Sigmoid colon (tissue), 7 donors: ENCODE results near the gene THSD7B. TPM values are rescaled to one million over a fixed set of nuclear protein-coding genes. Genes with fewer than 3 reads are reported as not detected.

ENCODE experiments used
- DNase-seq: peaks from one replicate; pipeline ENCODE4 v3.0.0-alpha.2; 2019
- H3K27ac ChIP-seq, 4 donors: fragments of 200-600 bp; sonication (generic); one replicate each; pipeline ENCODE4 v1.5.1; 2016 to 2019; ENCODE audit warnings: mild to moderate bottlenecking in 1 of 4
- H3K27me3 ChIP-seq, 3 donors: fragments of 200-600 bp; sonication (generic); one replicate each; pipeline ENCODE4 v1.5.1; 2019; ENCODE audit warnings: mild to moderate bottlenecking in 1 of 3
- H3K36me3 ChIP-seq, 4 donors: fragments of 200-600 bp; sonication (generic); one replicate each; pipeline ENCODE4 v1.5.1; 2016 to 2019
- H3K4me1 ChIP-seq, 4 donors: fragments of 200-600 bp; sonication (generic); one replicate each; pipeline ENCODE4 v1.5.1; 2017 to 2019
- H3K4me3 ChIP-seq, 4 donors: fragments of 200-600 bp; sonication (generic); one replicate each; pipeline ENCODE4 v1.5.1; 2017 to 2019; ENCODE audit warnings: mild to moderate bottlenecking in 2 of 4, moderate library complexity in 1 of 4
- H3K9me3 ChIP-seq, 4 donors: fragments of 200-600 bp in 3 of 4; sonication (generic) in 3 of 4; one replicate each; pipeline versions ENCODE4 v1.5.1 to v1.6.1; 2013 to 2019
- EP300 ChIP-seq, 4 donors: sonication (generic); formaldehyde crosslinking; IDR thresholded peaks; one replicate each; pipeline ENCODE4 v1.6.1; 2017; ENCODE audit warnings: antibody characterized with exemption in 4 of 4
- POLR2A ChIP-seq, 2 donors: fragments of 450-650 bp; IDR thresholded peaks; one replicate each; pipeline ENCODE4 v1.6.1; 2016; ENCODE audit warnings: antibody characterized with exemption in 2 of 2, mild to moderate bottlenecking in 2 of 2, moderate library complexity in 2 of 2
- POLR2AphosphoS5 ChIP-seq, 4 donors: sonication (generic); formaldehyde crosslinking; IDR thresholded peaks; one replicate each; pipeline ENCODE4 v1.6.1; 2017; ENCODE audit warnings: antibody characterized with exemption in 4 of 4
- WGBS, 2 donors: extraction: QIAGEN DNeasy Blood & Tissue Kit; methylation state at CpG; one replicate each; pipeline ENCODE4 v1.1.7; 2013; 5-methylcytosine and 5-hydroxymethylcytosine counted together
- intact Hi-C: fragments of 100-400 bp; cut with DNase I; formaldehyde crosslinking; loops from one replicate; pipeline ENCODE4 v1.15.1; 2023
- polyA plus RNA-seq, 3 donors: library from polyadenylated mRNA; stranded (reverse); fragments of 200-250 nt; gene quantifications; one replicate each; pipeline ENCODE4 v1.2.3, GENCODE V29; 2013
- total RNA-seq, 4 donors: library from RNA; depleted of rRNA; stranded (reverse); fragments of >200 nt; gene quantifications; one replicate each; pipeline ENCODE4 v1.1.0, GENCODE V29; 2016
- TF ChIP-seq, protein P1 (sequence below), 4 experiments: fragments of 450-650 bp in 3 of 4; fragments of 200-600 bp in 1 of 4; IDR thresholded peaks; one replicate each; pipeline ENCODE4 v1.5.1; 2016 to 2019; ENCODE audit warnings: antibody characterized with exemption in 4 of 4, mild to moderate bottlenecking in 3 of 4, moderate library complexity in 2 of 4
- donor health status: healthy with polysubstance abuse.
- donor health status: Bipolar disorder and iron deficiency.
- donor health status: healthy.

THSD7B gene
- total and polyA plus RNA-seq, 7 donors = 0.16 to 0.83 (median 0.27) TPM; not detected in 2

- H3K4me3 ChIP-seq = no peak overlapping the region
- no peaks in the 10 kb centered on the region for H3K36me3 ChIP-seq
- TF ChIP-seq POLR2AphosphoS5 (IDR thresholded peaks at IDR 0.05) (no peak), POLR2A (IDR thresholded peaks at IDR 0.05) (no peak), EP300 (IDR thresholded peaks at IDR 0.05) (no peak)
- TF ChIP-seq, protein P1, sequence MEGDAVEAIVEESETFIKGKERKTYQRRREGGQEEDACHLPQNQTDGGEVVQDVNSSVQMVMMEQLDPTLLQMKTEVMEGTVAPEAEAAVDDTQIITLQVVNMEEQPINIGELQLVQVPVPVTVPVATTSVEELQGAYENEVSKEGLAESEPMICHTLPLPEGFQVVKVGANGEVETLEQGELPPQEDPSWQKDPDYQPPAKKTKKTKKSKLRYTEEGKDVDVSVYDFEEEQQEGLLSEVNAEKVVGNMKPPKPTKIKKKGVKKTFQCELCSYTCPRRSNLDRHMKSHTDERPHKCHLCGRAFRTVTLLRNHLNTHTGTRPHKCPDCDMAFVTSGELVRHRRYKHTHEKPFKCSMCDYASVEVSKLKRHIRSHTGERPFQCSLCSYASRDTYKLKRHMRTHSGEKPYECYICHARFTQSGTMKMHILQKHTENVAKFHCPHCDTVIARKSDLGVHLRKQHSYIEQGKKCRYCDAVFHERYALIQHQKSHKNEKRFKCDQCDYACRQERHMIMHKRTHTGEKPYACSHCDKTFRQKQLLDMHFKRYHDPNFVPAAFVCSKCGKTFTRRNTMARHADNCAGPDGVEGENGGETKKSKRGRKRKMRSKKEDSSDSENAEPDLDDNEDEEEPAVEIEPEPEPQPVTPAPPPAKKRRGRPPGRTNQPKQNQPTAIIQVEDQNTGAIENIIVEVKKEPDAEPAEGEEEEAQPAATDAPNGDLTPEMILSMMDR (IDR thresholded peaks at IDR 0.05) = no peak
- H3K9me3 ChIP-seq = no peaks in the 10 kb centered on the region
- intact Hi-C loops = no loop called here
- no peak for DNase-seq
- H3K27ac ChIP-seq = no peak overlapping the region
- H3K4me1 ChIP-seq = no peaks in the 10 kb centered on the region
- 78 to 80% methylated on average over 4 of the region's 4 CpGs for WGBS, 2 donors
- no peaks in the 10 kb centered on the region for H3K27me3 ChIP-seq
Observed at GRCh38 chr2:136901732-136902131, 136.4 kb downstream of the THSD7B start.

DNA sequence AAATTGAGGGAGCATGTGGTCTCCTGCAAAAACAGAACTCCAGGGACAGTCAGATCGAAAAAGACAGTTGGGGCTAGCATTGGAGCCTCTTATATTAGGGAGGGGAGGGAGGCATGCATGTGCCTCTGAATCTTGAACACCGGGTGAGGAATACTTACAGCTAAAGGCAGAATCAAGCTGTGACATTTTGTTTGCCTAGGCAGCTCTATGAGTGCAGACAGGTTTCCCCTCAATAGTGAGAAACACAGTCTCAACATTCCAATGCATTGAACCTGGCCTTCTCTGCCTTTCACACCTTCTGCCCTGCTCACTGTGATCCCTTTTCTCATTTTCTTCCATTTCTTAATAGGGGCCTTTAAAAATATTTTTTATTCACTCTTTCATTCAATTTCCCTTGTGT lies 140.4 kb downstream of the THSD7B start:
- 62 to 68% methylated on average over 2 of the region's 2 CpGs for WGBS, 2 donors
- TF ChIP-seq POLR2AphosphoS5 (IDR thresholded peaks at IDR 0.05) (no peak), POLR2A (IDR thresholded peaks at IDR 0.05) (no peak), EP300 (IDR thresholded peaks at IDR 0.05) (no peak)
- TF ChIP-seq, protein P1 (IDR thresholded peaks at IDR 0.05) = no peak
- Histone ChIP-seq H3K27ac (no peak overlapping the region), H3K27me3 (no peaks in the 10 kb centered on the region), H3K4me3 (no peak overlapping the region), H3K4me1 (no peaks in the 10 kb centered on the region), H3K36me3 (no peaks in the 10 kb centered on the region), H3K9me3 (no peaks in the 10 kb centered on the region)
- intact Hi-C loops = no loop called here
- DNase-seq = no peak

DNA sequence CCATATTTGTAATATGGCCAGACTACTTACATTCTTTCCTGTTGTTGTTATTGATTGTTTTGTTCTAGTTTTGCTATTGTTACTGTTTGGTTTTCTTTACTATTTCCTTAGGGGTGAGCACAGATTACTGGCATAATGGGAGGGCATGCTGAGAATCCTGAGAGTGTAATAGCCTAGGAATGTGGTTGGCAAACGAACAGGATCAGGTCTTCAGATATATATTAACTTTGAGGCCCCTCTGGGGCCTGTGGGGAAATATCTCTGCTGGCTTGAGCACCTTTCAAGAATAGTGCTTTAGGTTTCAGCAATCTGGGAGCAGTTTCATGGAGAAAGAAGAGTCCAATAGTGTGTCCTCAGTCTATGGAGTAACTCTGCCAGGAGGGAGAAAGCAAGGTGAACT lies 144.4 kb downstream of the THSD7B start:
- WGBS, 2 donors = 10 to 38% methylated on average over 1 of the region's 1 CpG
- intact Hi-C loops = no loop called here

GRCh38 chr2:136916131-136916530 lies 150.8 kb downstream of the THSD7B start:
- intact Hi-C loops = no loop called here
- Histone ChIP-seq H3K9me3 (no peaks in the 10 kb centered on the region), H3K27ac (no peak overlapping the region), H3K4me3 (no peak overlapping the region), H3K27me3 (no peaks in the 10 kb centered on the region), H3K36me3 (no peaks in the 10 kb centered on the region), H3K4me1 (no peaks in the 10 kb centered on the region)
- WGBS, 2 donors = 76 to 82% methylated on average over 2 of the region's 2 CpGs
- no peak for TF ChIP-seq EP300 (IDR thresholded peaks at IDR 0.05)
- no peak for TF ChIP-seq POLR2A (IDR thresholded peaks at IDR 0.05)
- TF ChIP-seq POLR2AphosphoS5 (IDR thresholded peaks at IDR 0.05) = no peak
- TF ChIP-seq, protein P1 (IDR thresholded peaks at IDR 0.05) = no peak
- no peak for DNase-seq

More for the DNA sequence above, 144.4 kb downstream of the THSD7B start:
- H3K27me3 ChIP-seq = no peaks in the 10 kb centered on the region
- DNase-seq = no peak
- TF ChIP-seq POLR2AphosphoS5 (IDR thresholded peaks at IDR 0.05) (no peak), POLR2A (IDR thresholded peaks at IDR 0.05) (no peak), EP300 (IDR thresholded peaks at IDR 0.05) (no peak)
- TF ChIP-seq, protein P1 (IDR thresholded peaks at IDR 0.05) = no peak
- H3K4me3 ChIP-seq = no peak overlapping the region
- no peak overlapping the region for H3K27ac ChIP-seq
- H3K9me3 ChIP-seq = no peaks in the 10 kb centered on the region
- H3K36me3 ChIP-seq = no peaks in the 10 kb centered on the region
- no peaks in the 10 kb centered on the region for H3K4me1 ChIP-seq

DNA sequence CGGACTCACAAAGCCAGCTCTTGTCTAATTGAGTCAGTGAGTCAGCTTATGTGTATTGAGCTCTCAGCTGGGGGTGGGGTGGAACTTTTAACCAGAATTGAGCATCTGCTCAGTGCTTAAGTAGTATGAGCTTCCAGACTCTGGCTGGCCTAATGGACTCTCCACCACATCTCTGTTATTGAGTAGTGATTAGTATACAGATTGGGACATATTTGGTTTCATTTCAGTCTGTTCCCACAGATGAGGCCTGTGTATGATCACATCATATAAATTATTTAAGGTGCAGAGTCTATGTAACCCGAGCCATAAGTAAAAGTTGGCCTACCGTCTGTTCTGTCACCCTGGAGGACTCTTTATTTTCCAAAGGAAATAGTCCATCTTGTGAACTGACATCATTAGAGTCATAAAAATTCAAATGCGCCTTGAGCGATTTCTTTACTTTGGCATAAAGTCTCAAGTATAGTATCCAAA lies 152.1 kb downstream of the THSD7B start:
- Histone ChIP-seq H3K36me3 (no peaks in the 10 kb centered on the region), H3K27ac (no peak overlapping the region), H3K27me3 (no peaks in the 10 kb centered on the region), H3K4me1 (no peaks in the 10 kb centered on the region), H3K9me3 (no peaks in the 10 kb centered on the region), H3K4me3 (no peak overlapping the region)
- TF ChIP-seq EP300 (IDR thresholded peaks at IDR 0.05) = no peak
- TF ChIP-seq, protein P1 (IDR thresholded peaks at IDR 0.05) = no peak
- no peak for TF ChIP-seq POLR2A (IDR thresholded peaks at IDR 0.05)
- no peak for TF ChIP-seq POLR2AphosphoS5 (IDR thresholded peaks at IDR 0.05)
- WGBS, 2 donors = 55 to 78% methylated on average over 5 of the region's 5 CpGs
- DNase-seq = no peak
- intact Hi-C loops = no loop called here
